ENCODE measurements around the gene LRCH3.
"Not testable (repeated sequence)": the region's sequence is repeated elsewhere in the genome, so short reads cannot be mapped to it uniquely, and the experiment has no call there.

Gene LRCH3

DNA sequence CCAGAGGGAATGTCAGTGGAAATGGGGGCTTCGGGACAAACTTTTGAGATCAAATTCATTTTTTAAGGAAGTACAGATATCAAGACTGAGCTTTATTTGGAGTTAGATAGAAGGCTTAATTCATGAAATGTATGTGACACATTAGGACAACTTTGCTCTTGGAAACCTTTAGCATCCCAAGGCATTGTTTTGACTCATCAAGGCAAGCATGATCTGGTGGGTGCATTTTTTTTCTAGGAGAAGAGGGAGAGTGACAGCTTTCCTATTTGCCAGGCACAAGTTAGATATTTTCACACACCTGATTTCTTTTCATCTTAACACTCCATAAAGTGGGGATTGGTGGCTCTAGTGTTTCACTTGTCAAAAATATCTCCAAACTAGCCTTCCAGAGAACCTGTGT is 97.5 kb downstream of the LRCH3 start:
- DNase-seq, result no peak

- DNase-seq, result peak in 1 of 2 experiments; percentile 14
These were observed 98.3 kb downstream of the LRCH3 start for GRCh38 chr3:197889204-197889930.

DNA sequence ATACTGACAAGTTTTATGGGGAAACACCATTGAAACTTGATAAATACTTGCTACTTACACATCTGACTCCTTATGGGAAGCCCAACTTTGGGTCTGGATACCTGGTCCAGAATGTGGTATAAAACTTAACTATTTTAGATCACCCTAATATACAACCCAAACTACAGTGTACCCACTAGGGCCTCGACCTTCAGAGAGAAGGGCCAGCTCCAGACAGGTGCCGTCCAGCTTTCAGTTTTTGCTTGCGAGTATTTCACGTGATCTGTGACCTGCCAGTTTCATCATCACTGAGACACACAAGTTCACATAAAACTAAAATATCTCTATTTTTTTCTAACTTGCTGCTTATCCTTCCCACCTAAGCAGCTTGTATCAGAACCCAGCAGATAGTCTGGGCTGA is 99.6 kb downstream of the LRCH3 start:
- DNase-seq, result peak in 1 of 2 experiments; percentile 2

DNA sequence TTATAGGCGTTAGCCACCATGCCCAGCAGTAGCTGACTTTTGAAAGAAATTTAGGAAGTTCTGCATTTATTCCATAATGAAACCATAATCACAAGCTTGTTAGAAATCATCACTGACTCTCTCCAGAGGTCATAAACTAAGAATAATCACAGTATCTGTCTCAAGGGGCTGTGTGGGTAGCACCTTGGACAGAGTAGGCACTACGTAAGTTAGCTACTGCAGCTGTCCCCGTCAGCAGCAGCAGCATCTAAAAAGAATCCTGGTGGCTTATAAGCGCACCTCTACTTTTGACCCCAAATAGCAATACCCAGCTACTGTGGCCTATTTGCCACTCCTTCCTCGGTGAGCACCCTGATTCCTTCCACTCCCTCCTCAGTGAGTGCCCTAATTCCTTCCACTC is 101.1 kb downstream of the LRCH3 start:
- DNase-seq, result no peak

DNA sequence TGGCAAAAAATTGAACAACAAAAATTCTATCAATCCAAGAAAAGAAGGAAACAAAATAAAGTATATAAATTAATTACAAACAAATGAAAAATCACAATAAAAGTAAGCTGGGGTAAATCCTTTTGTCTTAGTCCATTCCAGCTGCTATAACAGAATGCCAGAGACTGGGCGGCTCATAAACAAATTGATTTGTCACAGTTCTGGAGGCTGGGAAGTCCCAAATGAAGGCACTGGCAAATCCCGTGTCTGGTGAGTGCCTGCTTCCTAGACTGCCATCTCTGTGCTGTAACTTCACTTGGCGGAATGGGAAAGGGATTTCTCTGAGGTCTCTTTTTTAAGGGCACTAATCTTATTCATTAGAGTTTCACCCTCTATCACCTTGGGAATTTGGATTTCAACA is 105.4 kb downstream of the LRCH3 start:
- no peak for DNase-seq

DNA sequence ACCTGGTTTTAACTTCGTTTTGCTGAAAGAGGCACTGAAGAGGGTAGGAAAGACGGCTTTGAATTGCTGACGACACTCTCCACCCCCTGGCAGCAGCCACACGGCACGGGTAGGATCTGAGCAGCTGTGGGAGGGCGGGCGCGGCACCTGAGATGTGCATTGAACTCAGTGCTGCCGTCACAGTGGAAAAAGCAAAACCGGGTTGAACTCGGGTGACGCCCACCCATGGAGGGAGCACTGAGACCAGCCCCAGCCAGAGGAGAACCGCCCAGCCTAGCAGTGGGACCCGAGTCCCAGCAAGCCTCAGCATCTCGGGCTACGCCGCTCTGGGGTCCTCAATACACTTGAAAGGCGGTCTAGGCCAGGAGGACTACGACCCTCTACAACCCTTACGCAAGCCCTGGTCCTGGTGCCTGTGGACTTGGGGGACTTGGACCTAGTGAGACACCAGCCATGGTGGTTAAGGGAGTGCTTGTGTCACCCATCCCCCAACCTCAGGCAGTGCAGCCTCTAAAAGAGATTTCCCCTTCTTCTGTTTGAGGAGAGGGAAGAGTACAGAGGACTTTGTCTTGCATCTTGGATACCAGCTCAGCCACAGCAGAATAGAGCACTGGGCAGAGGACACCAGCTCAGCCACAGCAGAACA is 108.9 kb downstream of the LRCH3 start:
- DNase-seq, result peak in 1 of 2 experiments; percentile 17

DNA sequence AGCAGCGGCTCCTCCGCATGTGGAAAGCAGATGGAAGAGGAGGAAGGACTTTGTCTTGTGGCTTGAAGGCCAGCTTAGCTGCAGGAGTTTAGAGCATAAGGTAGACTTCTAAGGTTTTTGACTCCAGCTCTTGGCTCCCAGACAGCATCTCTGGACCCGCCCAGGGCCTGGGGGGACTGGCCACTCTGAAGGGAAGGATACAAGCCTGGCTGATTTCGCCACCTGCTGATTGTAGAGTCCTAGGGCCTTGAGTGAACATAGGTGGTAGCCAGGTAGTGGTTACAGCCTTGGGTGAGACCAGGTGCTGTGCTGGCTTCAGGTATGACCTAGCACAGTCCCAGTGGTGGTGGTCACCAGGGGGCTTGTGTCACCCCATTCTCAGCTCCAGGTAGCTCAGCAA is 110.6 kb downstream of the LRCH3 start:
- peak in 1 of 2 experiments; percentile 9 for DNase-seq

DNA sequence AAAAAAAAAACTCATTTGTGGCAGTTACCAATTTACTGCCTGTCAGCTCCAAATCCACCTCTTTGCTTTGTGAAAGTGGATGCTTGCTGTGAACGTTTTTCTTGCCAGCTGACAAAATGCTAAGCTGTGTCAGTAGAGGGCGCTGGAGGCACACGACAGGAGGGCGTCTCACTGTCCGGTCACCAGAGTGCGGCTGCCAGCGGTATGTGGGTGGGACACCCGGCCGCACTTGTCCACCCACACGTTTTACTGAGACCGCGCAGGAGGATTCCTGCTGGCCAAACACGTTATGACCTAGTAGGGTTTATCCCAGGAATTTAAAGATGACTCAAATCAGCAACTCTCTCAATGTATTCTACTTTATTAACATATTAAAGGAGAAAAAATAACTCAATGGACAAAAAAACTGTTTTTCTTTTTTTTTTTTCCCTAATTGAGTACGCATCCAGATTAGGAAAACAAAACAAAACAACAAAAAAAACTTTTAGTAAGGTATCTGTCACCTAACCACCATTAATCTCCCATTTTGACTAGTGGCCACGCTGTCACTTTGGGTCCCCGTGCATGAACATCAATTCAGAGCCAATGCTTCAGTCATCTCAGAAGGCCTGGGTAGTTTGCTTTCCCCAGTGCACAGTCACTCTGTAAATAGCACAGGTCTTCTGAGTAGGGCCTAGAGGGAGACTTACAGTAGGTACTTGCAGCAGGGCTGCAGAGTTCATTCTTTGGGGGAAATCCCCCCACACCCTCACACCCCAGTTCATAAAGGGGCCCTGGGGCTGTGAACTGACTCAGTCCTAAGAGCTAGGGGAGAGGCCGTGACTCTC is 115.2 kb downstream of the LRCH3 start:
- DNase-seq, result peak; percentile 89 to 91

DNA sequence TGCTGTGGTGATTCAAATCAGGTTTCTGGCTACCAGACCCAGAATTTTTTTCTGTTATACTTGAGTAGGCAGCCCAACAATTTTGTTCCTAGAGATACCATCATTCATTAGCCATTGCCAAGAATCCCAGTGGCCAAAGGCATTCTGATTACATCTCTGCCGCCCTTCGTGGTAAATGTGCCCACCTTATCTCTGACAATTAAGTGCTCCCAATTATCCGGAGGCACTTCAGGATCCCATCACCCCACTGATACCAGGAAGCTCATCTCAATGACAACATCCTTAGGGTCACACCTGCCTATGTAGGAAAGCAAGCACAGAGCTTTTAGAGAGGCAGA is 115.8 kb downstream of the LRCH3 start:
- DNase-seq, result no peak

DNA sequence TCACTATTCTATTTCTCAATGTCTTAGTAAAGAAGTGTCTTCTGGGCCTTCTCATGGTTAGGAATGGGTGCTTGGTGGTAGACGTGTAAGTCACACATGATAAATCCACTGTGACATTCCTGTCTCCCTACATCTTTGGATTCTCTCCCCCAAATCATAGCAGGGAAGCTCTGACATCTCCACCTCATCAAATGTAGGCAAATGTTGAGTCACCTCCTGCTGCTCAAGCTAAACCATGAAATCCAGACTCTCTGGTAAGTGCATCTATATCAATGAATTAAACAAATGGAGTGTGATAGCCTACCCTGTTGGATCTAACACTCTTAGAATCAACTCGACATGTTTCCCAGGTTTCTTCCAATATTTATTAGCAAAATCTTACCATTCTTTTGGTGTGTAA is 116.1 kb downstream of the LRCH3 start:
- no peak for DNase-seq

DNA sequence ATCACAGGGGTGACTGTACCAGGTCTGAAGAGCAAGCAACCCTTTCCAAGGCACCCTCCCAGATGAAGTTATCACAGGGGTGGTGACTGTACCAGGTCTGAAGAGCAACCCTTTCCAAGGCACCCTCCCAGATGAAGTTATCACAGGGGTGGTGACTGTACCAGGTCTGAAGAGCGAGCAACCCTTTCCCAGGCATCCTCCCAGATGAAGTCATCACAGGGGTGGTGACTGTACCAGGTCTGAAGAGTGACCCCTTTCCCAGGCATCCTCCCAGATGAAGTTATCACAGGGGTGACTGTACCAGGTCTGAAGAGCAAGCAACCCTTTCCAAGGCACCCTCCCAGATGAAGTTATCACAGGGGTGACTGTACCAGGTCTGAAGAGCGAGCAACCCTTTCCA is 117.5 kb downstream of the LRCH3 start:
- DNase-seq, result not testable (repeated sequence)

GRCh38 chr3:197908957-197909701 is 118.1 kb downstream of the LRCH3 start:
- DNase-seq, result no peak

DNA sequence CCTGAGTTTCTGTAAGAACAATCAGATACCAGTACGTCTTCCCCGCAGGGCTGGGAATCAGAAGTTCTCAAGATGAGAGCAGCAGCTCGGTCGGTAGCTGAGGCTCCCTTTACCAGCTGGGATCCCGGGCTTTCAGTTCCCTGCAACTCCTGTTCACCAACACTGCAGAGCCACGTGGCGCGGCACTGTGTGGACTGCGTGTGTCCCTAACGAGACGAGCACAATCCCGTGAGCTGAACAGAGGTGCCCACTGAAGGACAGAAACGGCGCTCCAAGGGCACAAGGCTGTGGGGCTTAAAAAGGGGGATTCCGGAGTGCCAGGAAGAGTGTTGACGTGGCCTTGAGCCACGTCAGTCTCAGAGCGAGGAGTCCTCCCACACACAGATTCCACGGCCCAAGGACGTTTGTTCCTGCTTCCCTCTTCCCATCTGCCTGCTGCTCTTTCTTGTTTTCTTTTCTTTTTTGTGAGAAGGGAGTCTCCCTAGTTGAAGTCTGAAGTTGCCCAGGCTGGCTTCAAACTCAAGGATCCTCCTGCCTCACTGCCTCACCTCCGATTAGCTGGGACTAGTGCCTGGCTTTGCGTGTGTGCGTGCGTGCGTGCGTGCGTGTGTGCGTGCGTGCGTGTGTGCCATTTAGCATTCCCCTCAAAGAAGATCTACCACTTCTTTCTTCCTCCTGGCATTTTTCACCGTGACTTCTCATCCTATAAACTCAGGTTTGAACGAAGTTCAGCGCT is 121.9 kb downstream of the LRCH3 start:
- DNase-seq, result peak in 1 of 2 experiments; percentile 41

DNA sequence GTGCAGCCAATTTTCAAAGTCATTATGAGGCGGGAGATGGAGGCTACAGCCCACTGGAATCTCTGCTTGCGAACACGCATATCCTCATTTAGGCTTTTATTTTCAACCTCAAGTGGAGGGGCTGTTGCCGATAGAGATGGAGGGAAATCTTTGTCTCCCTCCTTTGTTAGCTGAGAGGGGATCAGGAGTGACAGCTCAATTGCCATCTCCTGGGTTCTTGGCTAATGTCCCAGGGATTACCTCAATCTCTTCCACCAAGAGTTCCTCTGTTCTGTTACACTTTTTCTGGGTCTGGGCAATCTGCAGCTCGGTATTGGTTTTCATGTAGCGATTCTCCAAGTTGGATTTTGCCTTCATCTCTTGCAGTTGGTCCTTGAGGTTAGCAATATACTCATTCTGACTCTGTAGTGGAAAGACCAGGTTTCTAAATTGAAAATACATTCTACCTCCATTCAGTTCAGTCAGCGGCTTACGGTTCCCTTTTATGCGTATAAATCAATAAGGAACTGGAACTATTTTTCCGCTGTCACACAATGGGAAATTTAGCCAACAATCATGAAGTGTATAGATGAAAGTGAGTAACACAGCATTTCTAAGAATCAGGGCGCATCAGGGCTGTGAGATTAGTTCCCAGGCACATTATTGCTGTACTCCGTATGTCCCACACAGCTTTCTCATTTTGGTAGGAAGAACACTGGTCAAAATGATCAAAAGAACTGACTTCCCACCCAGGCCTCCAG is 122.8 kb downstream of the LRCH3 start:
- no peak for DNase-seq

DNA sequence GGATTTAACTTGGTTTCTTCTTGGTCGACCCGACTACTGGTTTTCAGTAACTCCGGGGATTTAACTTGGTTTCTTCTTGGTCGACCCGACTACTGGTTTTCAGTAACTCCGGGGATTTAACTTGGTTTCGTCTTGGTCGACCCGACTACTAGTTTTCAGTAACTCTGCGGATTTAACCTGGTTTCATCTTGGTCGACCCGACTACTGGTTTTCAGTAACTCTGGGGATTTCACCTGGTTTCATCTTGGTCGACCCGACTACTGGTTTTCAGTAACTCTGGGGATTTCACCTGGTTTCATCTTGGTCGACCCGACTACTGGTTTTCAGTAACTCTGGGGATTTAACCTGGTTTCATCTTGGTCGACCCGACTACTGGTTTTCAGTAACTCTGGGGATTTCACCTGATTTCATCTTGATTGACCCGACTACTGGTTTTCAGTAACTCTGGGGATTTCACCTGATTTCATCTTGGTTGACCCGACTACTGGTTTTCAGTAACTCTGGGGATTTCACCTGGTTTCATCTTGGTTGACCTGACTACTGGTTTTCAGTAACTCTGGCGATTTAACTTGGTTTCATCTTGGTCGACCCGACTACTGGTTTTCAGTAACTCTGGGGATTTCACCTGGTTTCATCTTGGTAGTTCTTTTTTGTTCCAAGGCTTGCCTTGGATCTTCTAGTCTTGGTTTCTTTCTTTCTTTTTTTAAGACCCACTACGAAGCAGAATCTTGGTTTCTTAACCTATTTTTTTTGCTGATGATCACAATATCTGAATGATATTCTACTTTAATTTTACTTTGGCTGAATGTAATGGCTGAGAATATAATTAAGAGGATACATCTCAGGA is 130.6 kb downstream of the LRCH3 start:
- DNase-seq, result peak in 1 of 2 experiments; percentile 39

DNA sequence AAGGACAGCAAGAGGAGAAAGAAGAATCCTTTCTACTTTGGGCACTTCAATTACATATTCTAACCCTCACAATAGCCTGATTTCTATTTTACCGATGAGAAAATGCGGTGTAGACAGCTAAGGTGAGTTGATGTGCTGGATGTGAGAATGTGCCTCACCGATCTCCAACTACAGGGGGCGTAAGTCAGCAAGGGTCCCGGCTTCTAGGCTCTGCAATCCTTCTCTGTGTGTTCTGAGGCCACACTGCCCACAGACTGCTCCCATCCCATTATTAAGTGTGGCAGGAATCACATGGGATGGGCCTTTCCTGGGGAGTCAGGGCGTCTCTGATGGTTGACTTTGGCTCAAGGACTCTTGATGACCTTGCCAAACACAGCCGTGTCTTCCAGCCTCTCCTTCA is 135.4 kb downstream of the LRCH3 start:
- peak; percentile 40 to 55 for DNase-seq

DNA sequence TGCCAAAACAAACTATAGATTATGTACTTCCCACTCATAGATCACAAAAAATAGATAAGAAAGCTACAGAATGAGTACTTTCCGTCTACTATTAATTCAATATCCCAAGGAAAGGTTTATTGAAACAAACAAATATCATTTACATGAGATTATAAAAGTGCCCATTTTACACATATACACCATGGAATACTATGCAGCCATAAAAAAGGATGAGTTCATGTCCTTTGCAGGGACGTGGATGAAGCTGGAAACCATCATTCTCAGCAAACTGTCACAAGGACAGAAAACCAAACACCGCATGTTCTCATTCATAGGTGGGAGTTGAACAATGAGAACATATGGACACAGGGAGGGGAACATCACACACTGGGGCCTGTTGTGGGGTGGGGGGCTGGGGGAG is 136.5 kb downstream of the LRCH3 start:
- not testable (repeated sequence) for DNase-seq

- no peak for DNase-seq
These were observed 145.8 kb downstream of the LRCH3 start for GRCh38 chr3:197936819-197937384.
